ENCODE measurements around the gene TOPAZ1.

The TOPAZ1 gene

GRCh38 chr3:44232407-44232806, 9.3 kb upstream of the TOPAZ1 start:
- in situ Hi-C loops (cut with HindIII; ENCODE audit: low sequenced_read_pairs), result no loop called here
- TF ChIP-seq, protein P1, sequence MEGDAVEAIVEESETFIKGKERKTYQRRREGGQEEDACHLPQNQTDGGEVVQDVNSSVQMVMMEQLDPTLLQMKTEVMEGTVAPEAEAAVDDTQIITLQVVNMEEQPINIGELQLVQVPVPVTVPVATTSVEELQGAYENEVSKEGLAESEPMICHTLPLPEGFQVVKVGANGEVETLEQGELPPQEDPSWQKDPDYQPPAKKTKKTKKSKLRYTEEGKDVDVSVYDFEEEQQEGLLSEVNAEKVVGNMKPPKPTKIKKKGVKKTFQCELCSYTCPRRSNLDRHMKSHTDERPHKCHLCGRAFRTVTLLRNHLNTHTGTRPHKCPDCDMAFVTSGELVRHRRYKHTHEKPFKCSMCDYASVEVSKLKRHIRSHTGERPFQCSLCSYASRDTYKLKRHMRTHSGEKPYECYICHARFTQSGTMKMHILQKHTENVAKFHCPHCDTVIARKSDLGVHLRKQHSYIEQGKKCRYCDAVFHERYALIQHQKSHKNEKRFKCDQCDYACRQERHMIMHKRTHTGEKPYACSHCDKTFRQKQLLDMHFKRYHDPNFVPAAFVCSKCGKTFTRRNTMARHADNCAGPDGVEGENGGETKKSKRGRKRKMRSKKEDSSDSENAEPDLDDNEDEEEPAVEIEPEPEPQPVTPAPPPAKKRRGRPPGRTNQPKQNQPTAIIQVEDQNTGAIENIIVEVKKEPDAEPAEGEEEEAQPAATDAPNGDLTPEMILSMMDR (IDR thresholded peaks at IDR 0.05; ENCODE audit: low read depth, low read length), result no peak
- H3K4me3 ChIP-seq (ENCODE audit: low read depth, low read length), result no peak overlapping the region
- DNase-seq (ENCODE audit: low read depth, low spot score), result no peak

DNA sequence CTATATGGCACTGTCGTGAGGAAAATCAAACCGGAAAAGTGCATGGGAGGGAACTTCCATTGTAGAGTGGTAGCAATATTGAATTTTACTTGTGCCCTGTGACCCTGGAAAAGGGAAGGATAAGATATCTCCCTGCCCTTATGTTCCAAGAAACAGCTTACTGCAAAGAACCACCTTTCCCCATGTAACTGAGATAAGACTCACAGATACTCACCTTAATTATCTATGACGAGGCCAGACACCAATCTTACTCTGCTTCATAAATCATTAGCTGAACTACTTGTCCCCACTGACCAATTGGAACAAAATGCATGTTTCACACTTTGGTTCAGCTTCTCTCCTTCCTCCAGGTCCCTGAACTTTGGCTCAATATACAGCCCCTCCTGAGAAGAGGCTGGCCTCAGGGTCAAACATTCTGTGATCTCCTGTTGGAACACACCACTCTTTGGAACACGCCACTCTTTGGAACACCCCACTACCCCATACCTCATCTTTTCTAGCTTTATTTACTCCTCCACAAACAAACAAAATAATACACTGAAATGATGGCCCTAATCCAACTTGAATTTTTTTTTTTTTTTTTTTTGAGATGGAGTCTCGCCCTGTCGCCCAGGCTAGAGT, 6.9 kb upstream of the TOPAZ1 start:
- TF ChIP-seq, protein P1 (IDR thresholded peaks at IDR 0.05; ENCODE audit: low read depth, low read length), result no peak

GRCh38 chr3:44235604-44236484, 5.8 kb upstream of the TOPAZ1 start:
- no peak overlapping the region for H3K4me3 ChIP-seq (ENCODE audit: low read depth, low read length)
- peak; percentile 92 for DNase-seq (ENCODE audit: low read depth, low spot score)
- TF ChIP-seq, protein P1 (IDR thresholded peaks at IDR 0.05; ENCODE audit: low read depth, low read length), result peak; percentile 78
- in situ Hi-C loops (cut with HindIII; ENCODE audit: low sequenced_read_pairs), result no loop called here

More for the DNA sequence above, 6.9 kb upstream of the TOPAZ1 start:
- in situ Hi-C loops (cut with HindIII; ENCODE audit: low sequenced_read_pairs), result no loop called here
- DNase-seq (ENCODE audit: low read depth, low spot score), result no peak
- no peak overlapping the region for H3K4me3 ChIP-seq (ENCODE audit: low read depth, low read length)

DNA sequence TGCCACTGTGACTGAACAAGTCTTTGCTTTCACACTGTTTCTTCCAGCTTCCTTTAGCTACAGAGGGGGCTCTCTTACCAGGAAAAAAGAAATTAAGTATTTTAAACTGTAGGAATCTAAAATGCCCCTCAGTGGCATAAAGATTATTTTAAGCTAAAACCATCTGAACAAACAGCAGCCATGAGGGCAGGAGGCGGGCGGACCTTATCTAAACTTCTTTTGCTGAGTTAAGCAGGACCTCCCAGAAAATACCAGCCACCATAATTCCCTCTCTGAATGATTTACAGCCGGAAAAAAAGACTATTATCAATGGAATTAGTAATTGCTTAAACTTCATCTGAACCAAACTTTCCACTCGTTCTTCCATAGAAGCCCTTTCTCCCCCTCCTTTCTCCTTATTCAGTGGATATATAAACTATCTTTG, 5.2 kb upstream of the TOPAZ1 start:
- in situ Hi-C loops (cut with HindIII; ENCODE audit: low sequenced_read_pairs), result no loop called here
- no peak for DNase-seq (ENCODE audit: low read depth, low spot score)
- H3K4me3 ChIP-seq (ENCODE audit: low read depth, low read length), result no peak overlapping the region
- TF ChIP-seq, protein P1 (IDR thresholded peaks at IDR 0.05; ENCODE audit: low read depth, low read length), result no peak

- H3K4me3 ChIP-seq (ENCODE audit: low read depth, low read length), result no peak overlapping the region
- TF ChIP-seq, protein P1 (IDR thresholded peaks at IDR 0.05; ENCODE audit: low read depth, low read length), result no peak
- in situ Hi-C loops (cut with HindIII; ENCODE audit: low sequenced_read_pairs), result no loop called here
- no peak for DNase-seq (ENCODE audit: low read depth, low spot score)
Measured at GRCh38 chr3:44237161-44237560, 4.5 kb upstream of the TOPAZ1 start.

- in situ Hi-C loops (cut with HindIII; ENCODE audit: low sequenced_read_pairs), result no loop called here
- DNase-seq (ENCODE audit: low read depth, low spot score), result no peak
- no peak overlapping the region for H3K4me3 ChIP-seq (ENCODE audit: low read depth, low read length)
- TF ChIP-seq, protein P1 (IDR thresholded peaks at IDR 0.05; ENCODE audit: low read depth, low read length), result no peak
Measured at GRCh38 chr3:44237665-44238064, 4.0 kb upstream of the TOPAZ1 start.
